Glutamatergic neuron (in vitro differentiated cells): ENCODE measurements around the gene APH1B. TPM values are rescaled to one million over a fixed set of nuclear protein-coding genes. Genes with fewer than 3 reads are reported as not detected.

ENCODE experiments used
- DNase-seq: peaks from one replicate; pipeline ENCODE4 v3.0.0; 2022
- H3K27ac Mint-ChIP-seq: one replicate; pipeline ENCODE4 v1.8.0; 2020; ENCODE audit warnings: mild to moderate bottlenecking, mixed read lengths, inconsistent platforms; ENCODE audit not compliant: unreplicated experiment
- H3K27me3 Mint-ChIP-seq: one replicate; pipeline ENCODE4 v1.8.0; 2020; ENCODE audit warnings: mild to moderate bottlenecking, moderate library complexity, mixed read lengths, inconsistent platforms; ENCODE audit not compliant: unreplicated experiment
- H3K36me3 Mint-ChIP-seq: one replicate; pipeline ENCODE4 v1.8.0; 2020; ENCODE audit warnings: mild to moderate bottlenecking, mixed read lengths, inconsistent platforms; ENCODE audit not compliant: unreplicated experiment
- H3K4me1 Mint-ChIP-seq: one replicate; pipeline ENCODE4 v1.8.0; 2020; ENCODE audit warnings: mild to moderate bottlenecking, low read depth, mixed read lengths, inconsistent platforms; ENCODE audit not compliant: unreplicated experiment
- H3K4me3 Mint-ChIP-seq: one replicate; pipeline ENCODE4 v1.8.0; 2020; ENCODE audit warnings: mild to moderate bottlenecking, mixed read lengths, inconsistent platforms; ENCODE audit not compliant: unreplicated experiment
- H3K9me3 Mint-ChIP-seq: one replicate; pipeline ENCODE4 v1.8.0; 2020; ENCODE audit warnings: mild to moderate bottlenecking, moderate library complexity, mixed read lengths, inconsistent platforms; ENCODE audit not compliant: unreplicated experiment
- CTCF ChIP-seq: fragments of 200-600 bp; sonication (generic); IDR thresholded peaks from one replicate; pipeline ENCODE4 v1.5.0; 2021; ENCODE audit not compliant: partially characterized antibody, unreplicated experiment
- total RNA-seq: library from RNA; stranded (reverse); fragmentation: NEBNext Ultra II Directional; extraction: Animal tissue kit (Norgen Biotek cat#: 25700); gene quantifications from one replicate; pipeline ENCODE4 v1.2.1, GENCODE V29; 2021; ENCODE audit not compliant: unreplicated experiment

The APH1B gene
- total RNA-seq, 1 donor from 2014 or later: 27.8 TPM

GRCh38 chr15:63308947-63309346 is 31.5 kb downstream of the APH1B start:
- Mint-ChIP-seq H3K4me3 (no peak overlapping the region), H3K36me3 (no peaks in the 10 kb centered on the region), H3K27ac (no peak overlapping the region), H3K4me1 (no peaks in the 10 kb centered on the region), H3K27me3 (no peaks in the 10 kb centered on the region), H3K9me3 (no peaks in the 10 kb centered on the region)
- DNase-seq: no peak
- no peak for TF ChIP-seq CTCF

GRCh38 chr15:63310646-63311045 is 33.2 kb downstream of the APH1B start:
- H3K4me1 Mint-ChIP-seq: no peaks in the 10 kb centered on the region
- H3K4me3 Mint-ChIP-seq: no peak overlapping the region
- no peak for TF ChIP-seq CTCF
- DNase-seq: no peak
- H3K27ac Mint-ChIP-seq: no peak overlapping the region
- H3K36me3 Mint-ChIP-seq: no peaks in the 10 kb centered on the region
- no peaks in the 10 kb centered on the region for H3K27me3 Mint-ChIP-seq
- H3K9me3 Mint-ChIP-seq: no peaks in the 10 kb centered on the region

GRCh38 chr15:63312286-63312685 is 34.9 kb downstream of the APH1B start:
- no peak overlapping the region for H3K4me3 Mint-ChIP-seq
- H3K36me3 Mint-ChIP-seq: no peaks in the 10 kb centered on the region

GRCh38 chr15:63313825-63314224 is 36.4 kb downstream of the APH1B start:
- no peaks in the 10 kb centered on the region for H3K4me1 Mint-ChIP-seq
- no peak overlapping the region for H3K4me3 Mint-ChIP-seq

More at GRCh38 chr15:63312286-63312685, 34.9 kb downstream of the APH1B start:
- DNase-seq: no peak
- TF ChIP-seq CTCF: no peak
- Mint-ChIP-seq H3K9me3 (no peaks in the 10 kb centered on the region), H3K27me3 (no peaks in the 10 kb centered on the region), H3K4me1 (no peaks in the 10 kb centered on the region), H3K27ac (no peak overlapping the region)

DNA sequence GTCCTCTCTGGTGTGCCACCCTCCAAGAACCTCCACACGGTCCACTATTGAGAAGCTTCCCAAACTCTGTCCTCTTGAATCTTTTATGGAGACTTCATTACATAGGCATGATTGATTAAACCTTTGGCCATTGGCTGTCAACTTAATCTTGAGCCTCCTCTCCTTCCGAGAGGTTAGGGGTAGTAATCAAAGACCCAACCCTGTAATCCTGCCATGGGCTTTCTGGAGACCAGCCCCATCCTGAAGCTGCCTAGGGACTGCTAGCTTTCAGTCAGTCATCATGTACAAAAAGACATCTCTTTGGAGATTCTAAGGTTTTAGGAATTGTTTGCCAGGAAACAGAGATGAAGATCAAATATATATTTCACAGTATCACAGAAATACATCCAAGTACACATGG is 37.0 kb downstream of the APH1B start:
- no peaks in the 10 kb centered on the region for H3K9me3 Mint-ChIP-seq
- no peak overlapping the region for H3K4me3 Mint-ChIP-seq
- no peaks in the 10 kb centered on the region for H3K36me3 Mint-ChIP-seq
- no peaks in the 10 kb centered on the region for H3K4me1 Mint-ChIP-seq
- no peak for TF ChIP-seq CTCF
- H3K27me3 Mint-ChIP-seq: no peaks in the 10 kb centered on the region
- H3K27ac Mint-ChIP-seq: no peak overlapping the region
- no peak for DNase-seq

More at GRCh38 chr15:63313825-63314224, 36.4 kb downstream of the APH1B start:
- Mint-ChIP-seq H3K9me3 (no peaks in the 10 kb centered on the region), H3K36me3 (no peaks in the 10 kb centered on the region), H3K27ac (no peak overlapping the region), H3K27me3 (no peaks in the 10 kb centered on the region)
- DNase-seq: no peak
- no peak for TF ChIP-seq CTCF
